Transverse colon (tissue), 4 donors: ENCODE data around the gene NPLOC4. TPM values are rescaled to one million over a fixed set of nuclear protein-coding genes. Genes with fewer than 3 reads are reported as not detected.

Experiments
- DNase-seq: peaks from one replicate; pipeline ENCODE4 v3.0.0-alpha.2; 2019
- H3K27ac ChIP-seq, 4 donors: fragments of 200-600 bp; sonication (generic); 2 replicates each; pipeline ENCODE4 v1.5.1; 2016 to 2018; ENCODE audit warnings: inconsistent platforms in 4 of 4
- H3K27me3 ChIP-seq: fragments of 200-600 bp; sonication (generic); 2 replicates; pipeline ENCODE4 v1.5.1; 2017; ENCODE audit warnings: inconsistent platforms
- H3K36me3 ChIP-seq, 4 donors: fragments of 200-600 bp; sonication (generic); 2 replicates each; pipeline ENCODE4 v1.5.1; 2017 to 2019; ENCODE audit warnings: inconsistent platforms in 4 of 4
- H3K4me1 ChIP-seq, 4 donors: fragments of 200-600 bp; sonication (generic); 2 replicates each; pipeline ENCODE4 v1.5.1; 2017 to 2020; ENCODE audit warnings: inconsistent platforms in 4 of 4
- H3K4me3 ChIP-seq, 4 donors: fragments of 200-600 bp; sonication (generic); 1 replicate in 1 of 4; 2 replicates in 3 of 4; pipeline versions ENCODE4 v1.5.1 to v1.6.1; 2017 to 2019; ENCODE audit warnings: inconsistent platforms in 4 of 4
- H3K9me3 ChIP-seq, 2 donors: fragments of 200-600 bp; sonication (generic); 2 replicates each; pipeline ENCODE4 v1.5.1; 2017 to 2019; ENCODE audit warnings: inconsistent platforms in 2 of 2
- EP300 ChIP-seq: sonication (generic); formaldehyde crosslinking; IDR thresholded peaks from one replicate; pipeline ENCODE4 v1.6.1; 2017; ENCODE audit warnings: antibody characterized with exemption, low read depth
- POLR2A ChIP-seq: fragments of 450-650 bp; IDR thresholded peaks from one replicate; pipeline ENCODE4 v1.6.1; 2016; ENCODE audit warnings: antibody characterized with exemption, mild to moderate bottlenecking, moderate library complexity
- POLR2AphosphoS5 ChIP-seq, 3 donors: sonication (generic); formaldehyde crosslinking; IDR thresholded peaks; one replicate each; pipeline ENCODE4 v1.6.1; 2016; ENCODE audit warnings: antibody characterized with exemption in 3 of 3
- WGBS, 2 donors: methylation state at CpG; one replicate each; pipeline ENCODE4 v1.1.5; 2018; ENCODE audit warnings: low coverage in 1 of 2; 5-methylcytosine and 5-hydroxymethylcytosine counted together
- in situ Hi-C, 4 donors: fragments of 200-750 bp; cut with MboI; loops; one replicate each; pipeline versions ENCODE4 v1.15.0 to v1.15.1; 2017; ENCODE audit warnings: low sequenced_read_pairs in 3 of 4, low pct_ligation_motif_present in 1 of 4, low pct_unique_long_range_greater_than_20kb in 1 of 4
- intact Hi-C: fragments of 100-400 bp; cut with DNase I; formaldehyde crosslinking; loops from one replicate; pipeline ENCODE4 v1.15.1; 2023; ENCODE audit warnings: low total_unique reads
- total RNA-seq, 4 donors: library from RNA; depleted of rRNA; stranded (reverse); fragments of >200 nt; gene quantifications; one replicate each; pipeline ENCODE4 v1.1.0, GENCODE V29; 2016
- TF ChIP-seq, protein P1 (sequence below), 5 experiments: fragments of 200-600 bp in 3 of 5; fragments of 450-650 bp in 2 of 5; sonication (generic) in 3 of 5; IDR thresholded peaks; 1 replicate in 2 of 5; 2 replicates in 3 of 5; pipeline ENCODE4 v1.5.1; 2016 to 2017; ENCODE audit warnings: antibody characterized with exemption in 5 of 5, inconsistent platforms in 3 of 5, mild to moderate bottlenecking in 2 of 5, moderate library complexity in 1 of 5

The NPLOC4 gene
- total RNA-seq, 4 donors from 2014 or later: 59.9 to 323 (median 84.6) TPM

DNA sequence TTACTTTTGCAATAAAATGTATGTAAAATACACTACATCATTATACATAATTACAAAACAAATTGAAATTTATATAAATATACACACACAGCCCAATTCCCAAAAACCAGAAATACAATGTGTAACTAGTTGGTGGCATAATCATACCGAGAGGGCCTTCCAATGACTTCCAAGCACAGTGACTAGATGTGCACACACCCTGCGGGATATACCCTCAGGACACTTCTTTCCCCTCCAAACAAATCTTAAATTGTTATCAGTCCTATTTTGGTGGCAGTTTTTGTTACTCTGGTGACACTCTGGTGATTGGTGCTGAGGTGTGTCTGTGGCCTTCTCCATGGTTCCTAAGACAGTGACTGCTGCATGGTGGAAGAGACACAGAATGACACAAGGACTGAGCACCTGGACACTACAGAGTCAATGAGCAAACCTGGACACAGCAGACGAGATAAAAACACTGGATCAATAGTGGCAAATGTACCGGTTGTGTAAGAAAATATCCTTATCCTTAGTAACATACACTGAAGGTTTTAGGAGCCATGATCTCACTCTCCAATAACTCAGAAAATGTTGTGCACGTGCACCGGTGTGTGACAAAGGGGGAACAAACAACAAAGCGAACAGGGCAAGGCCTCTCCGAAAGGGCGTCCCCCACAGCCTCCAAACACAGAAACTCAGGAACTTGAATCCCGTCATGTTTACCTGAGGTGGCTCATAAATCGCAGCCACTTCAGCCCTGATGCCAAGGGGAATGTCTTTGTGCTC, 32.9 kb downstream of the NPLOC4 start:
- Histone ChIP-seq H3K4me1 (peaks cover 0 to 13% (median 3%) of the 10 kb centered on the region in 4 donors), H3K27ac (no peak overlapping the region), H3K4me3 (no peak overlapping the region), H3K27me3 (no peaks in the 10 kb centered on the region), H3K36me3 (peaks cover 0 to 48% (median 20%) of the 10 kb centered on the region in 4 donors), H3K9me3 (no peaks in the 10 kb centered on the region)
- DNase-seq: no peak
- WGBS, 2 donors: 90 to 92% methylated on average over 9 to 11 of the region's 11 CpGs
- intact Hi-C loops (loop anchor here (5.0 kb wide), 1 partner anchor 352 kb away; no protein-coding TSS in a partner anchor), in situ Hi-C loops (loop anchor here in 1 of 4 donors (25.0 kb wide), 1 partner anchor 342 kb away; no protein-coding TSS in a partner anchor)
- TF ChIP-seq, protein P1, sequence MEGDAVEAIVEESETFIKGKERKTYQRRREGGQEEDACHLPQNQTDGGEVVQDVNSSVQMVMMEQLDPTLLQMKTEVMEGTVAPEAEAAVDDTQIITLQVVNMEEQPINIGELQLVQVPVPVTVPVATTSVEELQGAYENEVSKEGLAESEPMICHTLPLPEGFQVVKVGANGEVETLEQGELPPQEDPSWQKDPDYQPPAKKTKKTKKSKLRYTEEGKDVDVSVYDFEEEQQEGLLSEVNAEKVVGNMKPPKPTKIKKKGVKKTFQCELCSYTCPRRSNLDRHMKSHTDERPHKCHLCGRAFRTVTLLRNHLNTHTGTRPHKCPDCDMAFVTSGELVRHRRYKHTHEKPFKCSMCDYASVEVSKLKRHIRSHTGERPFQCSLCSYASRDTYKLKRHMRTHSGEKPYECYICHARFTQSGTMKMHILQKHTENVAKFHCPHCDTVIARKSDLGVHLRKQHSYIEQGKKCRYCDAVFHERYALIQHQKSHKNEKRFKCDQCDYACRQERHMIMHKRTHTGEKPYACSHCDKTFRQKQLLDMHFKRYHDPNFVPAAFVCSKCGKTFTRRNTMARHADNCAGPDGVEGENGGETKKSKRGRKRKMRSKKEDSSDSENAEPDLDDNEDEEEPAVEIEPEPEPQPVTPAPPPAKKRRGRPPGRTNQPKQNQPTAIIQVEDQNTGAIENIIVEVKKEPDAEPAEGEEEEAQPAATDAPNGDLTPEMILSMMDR (IDR thresholded peaks at IDR 0.05): no peak
- TF ChIP-seq POLR2A (no peak), EP300 (no peak), POLR2AphosphoS5 (IDR thresholded peaks at IDR 0.05) (no peak)

DNA sequence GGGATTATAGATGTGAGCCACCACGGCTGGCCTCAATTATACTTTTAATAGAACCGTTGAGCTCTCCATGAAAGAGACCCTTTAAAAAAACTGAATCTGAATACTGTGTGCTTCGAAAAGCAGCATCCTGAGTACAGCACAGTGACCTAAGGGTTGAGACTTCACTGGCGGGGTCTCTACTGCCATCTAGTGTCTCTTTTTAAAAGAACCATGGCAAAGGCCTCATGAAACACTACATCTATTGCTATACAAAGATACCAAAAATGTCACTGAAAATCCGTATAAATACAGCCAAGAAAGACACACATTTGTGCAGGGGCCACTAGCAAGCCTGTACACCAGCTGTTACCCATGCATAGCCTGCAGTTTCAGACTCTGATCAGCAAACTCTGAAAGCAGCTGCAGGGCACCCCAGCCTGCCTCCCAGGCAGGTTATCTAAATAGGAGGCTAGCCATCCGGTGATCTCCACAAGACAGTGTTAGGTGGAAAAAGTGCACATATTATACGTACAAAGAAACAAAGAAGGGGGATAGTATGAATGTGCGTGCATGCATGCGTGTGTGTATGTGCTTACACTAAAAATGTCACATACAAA, 35.3 kb downstream of the NPLOC4 start:
- Histone ChIP-seq H3K36me3 (peaks cover 0 to 35% (median 16%) of the 10 kb centered on the region in 4 donors), H3K4me1 (peaks cover 0 to 13% (median 3%) of the 10 kb centered on the region in 4 donors), H3K9me3 (no peaks in the 10 kb centered on the region), H3K27ac (no peak overlapping the region), H3K27me3 (no peaks in the 10 kb centered on the region), H3K4me3 (no peak overlapping the region)
- in situ Hi-C loops: loop anchor here in 1 of 4 donors (25.0 kb wide), 1 partner anchor 339 kb away; no protein-coding TSS in a partner anchor
- WGBS, 2 donors: 35 to 39% methylated on average over 9 of the region's 9 CpGs
- DNase-seq: peak; percentile 31
- TF ChIP-seq POLR2A (no peak), POLR2AphosphoS5 (IDR thresholded peaks at IDR 0.05) (no peak), EP300 (no peak)
- TF ChIP-seq, protein P1 (IDR thresholded peaks at IDR 0.05): peak; percentile 64 to 86 (median 76)
- intact Hi-C loops: loop anchor here (5.0 kb wide), 1 partner anchor 349 kb away; no protein-coding TSS in a partner anchor

DNA sequence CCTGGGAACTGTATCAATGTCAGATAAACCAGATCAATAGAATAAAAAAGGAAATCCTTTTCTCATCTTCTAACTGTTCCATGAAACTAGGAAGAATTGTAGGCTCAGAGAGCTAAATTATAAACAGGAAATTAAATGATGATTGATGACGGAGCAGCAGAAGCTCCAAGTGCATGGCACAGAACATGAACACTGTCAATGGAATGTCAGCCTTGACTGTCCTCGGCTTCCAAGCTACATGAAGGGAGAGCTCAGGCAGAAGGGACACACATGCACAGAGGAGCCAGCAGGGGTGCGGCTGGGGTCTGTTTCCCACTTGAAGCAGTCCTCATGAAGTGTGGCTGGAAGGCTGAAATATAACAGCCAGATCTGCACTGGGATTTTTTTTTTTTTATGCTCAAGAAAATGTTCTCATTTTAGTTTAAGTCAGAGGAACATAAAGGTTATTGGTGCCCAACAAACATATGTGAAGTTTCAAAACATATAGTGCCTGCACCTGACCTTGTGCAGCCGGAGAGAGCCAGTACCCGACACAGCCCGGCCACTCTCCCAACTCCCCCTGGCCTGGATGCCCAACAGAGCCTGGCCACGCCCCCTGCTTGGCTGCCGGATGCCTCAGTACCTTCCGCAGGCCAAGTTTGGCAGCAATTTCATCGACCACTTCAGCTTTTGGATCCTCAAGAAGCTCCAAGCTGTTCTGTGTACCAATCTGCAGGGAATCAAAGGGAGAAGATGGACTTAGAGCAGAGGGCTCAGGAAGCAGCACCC, 37.0 kb downstream of the NPLOC4 start:
- no peaks in the 10 kb centered on the region for H3K27me3 ChIP-seq
- H3K4me3 ChIP-seq: no peak overlapping the region
- intact Hi-C loops (loop anchor here (5.0 kb wide), 1 partner anchor 348 kb away; no protein-coding TSS in a partner anchor), in situ Hi-C loops (loop anchor here in 1 of 4 donors (25.0 kb wide), 1 partner anchor 338 kb away; no protein-coding TSS in a partner anchor)
- TF ChIP-seq POLR2A: no peak
- no peak for TF ChIP-seq EP300
- TF ChIP-seq POLR2AphosphoS5 (IDR thresholded peaks at IDR 0.05): no peak
- TF ChIP-seq, protein P1 (IDR thresholded peaks at IDR 0.05): no peak
- peak; percentile 14 for DNase-seq
- H3K4me1 ChIP-seq: peaks cover 0 to 13% (median 3%) of the 10 kb centered on the region in 4 donors
- 73 to 83% methylated on average over 3 to 10 of the region's 10 CpGs for WGBS, 2 donors
- peak overlapping the region in 2 of 4 donors; percentile 9 to 28 for H3K27ac ChIP-seq
- peaks cover 0 to 43% (median 19%) of the 10 kb centered on the region in 4 donors for H3K36me3 ChIP-seq
- no peaks in the 10 kb centered on the region for H3K9me3 ChIP-seq
